HepG2 (cell line): Measurements from ENCODE around the gene HNRNPA1. TPM values are rescaled to one million over a fixed set of nuclear protein-coding genes. Genes with fewer than 3 reads are reported as not detected.

Source experiments
- ATAC-seq: fragments of 200-7000 bp; cut with Tn5 transposase; 3 replicates; pipeline ENCODE4 v1.9.1; 2020; ENCODE audit warnings: mild to moderate bottlenecking, moderate library complexity
- BruUV-seq: library from RNA; stranded (reverse); fragments of 400-500 nt; replicated peaks from 2 replicates; lab custom pipeline; 2021; lab: Mats Ljungman, UMichigan
- CTCF ChIA-PET: fragments of 300-600 bp; formaldehyde crosslinking; extraction: SDS; loops from one replicate; lab custom pipeline; 2021; ENCODE audit warnings: low total read pairs, inconsistent platforms, low intra/inter-chr PET ratio; lab: Yijun Ruan, JAX
- POLR2A ChIA-PET: fragments of 350-600 bp; sonication (Branson Sonifier 250); formaldehyde crosslinking; loops from one replicate; lab custom pipeline; 2020; ENCODE audit warnings: antibody characterized with exemption, inconsistent platforms; lab: Yijun Ruan, JAX
- DNase-seq: peaks from one replicate; pipeline ENCODE4 v3.0.0-alpha.2; 2015; ENCODE audit warnings: low spot score
- FAIRE-seq: peaks from 3 replicates; lab custom pipeline; 2011; peaks lifted over from hg19 to GRCh38; lab: Jason Lieb, UNC
- H2AFZ ChIP-seq: one replicate; pipeline ENCODE4 v1.6.1; 2011; ENCODE audit warnings: low read length, inconsistent platforms
- H3K27ac ChIP-seq: fragments of 300-600 bp; 3 replicates; pipeline ENCODE4 v1.8.0; 2011; ENCODE audit warnings: mixed run types, mild to moderate bottlenecking, mixed read lengths, low read length, inconsistent platforms; ENCODE audit not compliant: insufficient read depth; ENCODE audit errors: extremely low read length
- H3K27me3 ChIP-seq, 2 experiments: fragments of 200-600 bp in 1 of 2; 2 replicates in 1 of 2; 3 replicates in 1 of 2; pipeline versions ENCODE4 v1.6.0 to v1.8.0; 2011; ENCODE audit warnings: low read length in 2 of 2, mild to moderate bottlenecking in 2 of 2, moderate library complexity in 2 of 2, inconsistent platforms in 1 of 2; ENCODE audit not compliant: insufficient read depth in 2 of 2, control insufficient read depth in 1 of 2
- H3K36me3 ChIP-seq, 2 experiments: fragments of 200-600 bp in 1 of 2; replicated peaks in 1 of 2; 2 replicates in 1 of 2; 3 replicates in 1 of 2; pipeline versions ENCODE4 v1.5.1 to v1.8.0; 2011; ENCODE audit warnings: low read length in 2 of 2, inconsistent platforms in 1 of 2; ENCODE audit not compliant: insufficient read depth in 2 of 2, control insufficient read depth in 1 of 2
- H3K4me1 ChIP-seq: 2 replicates; pipeline ENCODE4 v1.5.1; 2012; ENCODE audit warnings: low read length, inconsistent platforms; ENCODE audit not compliant: insufficient read depth
- H3K4me2 ChIP-seq: 2 replicates; pipeline ENCODE4 v1.6.0; 2011; ENCODE audit warnings: low read depth, low read length, inconsistent platforms
- H3K4me3 ChIP-seq, 3 experiments: fragments of 200-600 bp in 1 of 3; sonication (generic), shearing (Covaris generic) in 1 of 3; replicated peaks in 1 of 3; 2 replicates each; pipeline ENCODE4 v1.5.1; 2011 to 2016; ENCODE audit warnings: low read length in 3 of 3, inconsistent platforms in 2 of 3, low read depth in 2 of 3, mild to moderate bottlenecking in 2 of 3, control low read depth in 1 of 3, mixed read lengths in 1 of 3; ENCODE audit not compliant: insufficient read depth in 1 of 3
- H3K79me2 ChIP-seq: one replicate; pipeline ENCODE4 v1.6.1; 2011; ENCODE audit warnings: low read length, inconsistent platforms; ENCODE audit not compliant: insufficient read depth
- H3K9ac ChIP-seq: 2 replicates; pipeline ENCODE4 v1.6.0; 2011; ENCODE audit warnings: mild to moderate bottlenecking, low read depth, low read length, inconsistent platforms; ENCODE audit not compliant: insufficient read depth
- H3K9me3 ChIP-seq: 2 replicates; pipeline ENCODE4 v1.5.1; 2012; ENCODE audit warnings: mild to moderate bottlenecking, low read length
- H4K20me1 ChIP-seq: 2 replicates; pipeline ENCODE4 v1.6.0; 2011; ENCODE audit warnings: inconsistent platforms, mild to moderate bottlenecking, low read length, moderate library complexity; ENCODE audit not compliant: insufficient read depth
- CBX1 ChIP-seq: IDR thresholded peaks from one replicate; pipeline ENCODE4 v1.6.1; 2016; ENCODE audit warnings: antibody characterized with exemption, low read depth
- DNMT3B ChIP-seq: conservative IDR thresholded peaks from 2 replicates; pipeline ENCODE4 v1.6.1; 2016; ENCODE audit warnings: missing biosample characterization, control low read depth
- HCFC1 ChIP-seq: fragments of 150-350 bp; IDR thresholded peaks from 2 replicates; pipeline ENCODE4 v1.6.1; 2014; ENCODE audit warnings: low read depth, low read length
- HNRNPUL1 ChIP-seq: fragments of 200-400 bp; formaldehyde crosslinking; IDR thresholded peaks from 2 replicates; pipeline ENCODE4 v1.6.1; 2017; ENCODE audit warnings: low read depth, mild to moderate bottlenecking, low read length, moderate library complexity
- MAX ChIP-seq: IDR thresholded peaks from 2 replicates; pipeline ENCODE4 v1.6.1; 2012; ENCODE audit warnings: inconsistent platforms
- SOX13 ChIP-seq, 3 experiments: fragments of 450-650 bp in 1 of 3; sonication (generic) in 1 of 3; formaldehyde crosslinking in 1 of 3; IDR thresholded peaks in 2 of 3; conservative IDR thresholded peaks in 1 of 3; 2 replicates each; pipeline versions ENCODE4 v1.5.0 to v1.6.1; 2016 to 2020; ENCODE audit warnings: antibody characterized with exemption in 1 of 3, mild to moderate bottlenecking in 1 of 3, missing compliant biosample characterization in 1 of 3, missing genetic modification reagents in 1 of 3, moderate library complexity in 1 of 3
- STAG1 ChIP-seq: sonication (generic); formaldehyde crosslinking; IDR thresholded peaks from 2 replicates; pipeline ENCODE4 v1.4.0; 2020; ENCODE audit warnings: missing genetic modification reagents
- ZBTB21 ChIP-seq: sonication (generic); formaldehyde crosslinking; IDR thresholded peaks from 2 replicates; pipeline ENCODE4 v1.4.0; 2020; ENCODE audit warnings: missing genetic modification reagents
- ZBTB44 ChIP-seq: sonication (generic); formaldehyde crosslinking; IDR thresholded peaks from 2 replicates; pipeline ENCODE4 v1.4.0; 2020; ENCODE audit warnings: missing genetic modification reagents
- ZEB1 ChIP-seq: IDR thresholded peaks from 2 replicates; pipeline ENCODE4 v1.6.1; 2012; ENCODE audit warnings: mild to moderate bottlenecking, low read depth, inconsistent platforms; ENCODE audit not compliant: insufficient replicate concordance
- ZFAT ChIP-seq: sonication (generic); formaldehyde crosslinking; conservative IDR thresholded peaks from 2 replicates; pipeline ENCODE4 v1.8.1; 2023; ENCODE audit warnings: missing genetic modification reagents, inconsistent platforms
- ZFX ChIP-seq: sonication (generic); formaldehyde crosslinking; IDR thresholded peaks from 2 replicates; pipeline ENCODE4 v1.4.0; 2020; ENCODE audit warnings: mild to moderate bottlenecking, low read depth, missing genetic modification reagents, moderate library complexity
- ZNF460 ChIP-seq: sonication (generic); formaldehyde crosslinking; IDR thresholded peaks from 2 replicates; pipeline ENCODE4 v1.5.1; 2020; ENCODE audit warnings: missing genetic modification reagents, mild to moderate bottlenecking, borderline replicate concordance
- ZNF512B ChIP-seq: sonication (generic); formaldehyde crosslinking; IDR thresholded peaks from 2 replicates; pipeline ENCODE4 v1.5.1; 2020; ENCODE audit warnings: missing genetic modification reagents, mild to moderate bottlenecking, borderline replicate concordance
- ZNF670 ChIP-seq: sonication (generic); formaldehyde crosslinking; IDR thresholded peaks from 2 replicates; pipeline ENCODE4 v1.8.0; 2022; ENCODE audit warnings: mild to moderate bottlenecking, missing genetic modification reagents, borderline replicate concordance
- ZNF703 ChIP-seq: sonication (generic); formaldehyde crosslinking; IDR thresholded peaks from 2 replicates; pipeline ENCODE4 v1.5.1; 2020; ENCODE audit warnings: missing genetic modification reagents, mild to moderate bottlenecking, moderate library complexity, borderline replicate concordance
- ZNF746 ChIP-seq: sonication (generic); formaldehyde crosslinking; IDR thresholded peaks from 2 replicates; pipeline ENCODE4 v1.8.0; 2022; ENCODE audit warnings: mild to moderate bottlenecking, missing genetic modification reagents
- ZNF83 ChIP-seq: sonication (generic); formaldehyde crosslinking; IDR thresholded peaks from 2 replicates; pipeline ENCODE4 v1.4.0; 2020; ENCODE audit warnings: missing genetic modification reagents, mild to moderate bottlenecking, borderline replicate concordance
- ZSCAN30 ChIP-seq: sonication (generic); formaldehyde crosslinking; IDR thresholded peaks from 2 replicates; pipeline ENCODE4 v1.5.0; 2020; ENCODE audit warnings: mild to moderate bottlenecking, missing genetic modification reagents
- WGBS: methylation state at CpG from one replicate; pipeline ENCODE4 v1.1.6; 2017; ENCODE audit warnings: low lambda C conversion rate; 5-methylcytosine and 5-hydroxymethylcytosine counted together
- in situ Hi-C: cut with HindIII; loops from 2 replicates; pipeline ENCODE4 v1.10.0; 2017; ENCODE audit warnings: low pct_unique_long_range_greater_than_20kb; ENCODE audit not compliant: extremely low pct_ligation_motif_present
- intact Hi-C: fragments of 100-400 bp; cut with micrococcal nuclease; formaldehyde crosslinking; loops from one replicate; pipeline ENCODE4 v1.10.0; 2022; ENCODE audit not compliant: unreplicated experiment
- polyA plus RNA-seq, 8 experiments: library from polyadenylated mRNA; depleted of rRNA in 3 of 8; stranded (reverse) in 7 of 8; unstranded in 1 of 8; fragments of >200 nt; fragmentation: Illumina TruSeq in 4 of 8; extraction: Trizol in 4 of 8; gene quantifications; 2 replicates each; pipeline versions ENCODE4 v1.2.1 to v1.2.3, GENCODE V29; 2011 to 2016; ENCODE audit warnings: low read depth in 4 of 8, missing spikeins in 1 of 8, mixed read lengths in 1 of 8; ENCODE audit not compliant: insufficient read depth in 1 of 8
- total RNA-seq, 5 experiments: library from RNA; depleted of rRNA; stranded (reverse); fragments of >200 nt; fragmentation: Illumina TruSeq; extraction: Trizol; gene quantifications; 2 replicates each; pipeline ENCODE4 v1.2.3, GENCODE V29; 2016; ENCODE audit warnings: low read depth in 1 of 5

The HNRNPA1 gene
- total and polyA plus RNA-seq, 2 of the 13 experiments (the other 11 are each of a cell fraction or from before 2014, with no cell fraction given), result 535 to 1,820 TPM

- CTCF ChIA-PET, result no interaction called here
- in situ Hi-C loops, result no loop called here
- H3K9me3 ChIP-seq, result no peaks in the 10 kb centered on the region
- BruUV-seq, result no TSS peak
- POLR2A ChIA-PET, result interaction anchor here (0.6 to 14.6 kb wide), 10 partner anchors 9 to 58 kb away, joined by 3 to 176 read pairs (median 10); partner anchors contain the start of genes CBX5, COPZ1 and HNRNPA1
- ATAC-seq, result peak; percentile 87
- H3K4me1 ChIP-seq, result peaks cover 82% of the 10 kb centered on the region
- peak within 1 kb of the TSS; percentile 91 for H3K27ac ChIP-seq
- H3K79me2 ChIP-seq, result peaks cover 4% of the 10 kb centered on the region
- peak within 1 kb of the TSS; percentile 79 for H3K9ac ChIP-seq
- H2AFZ ChIP-seq, result peak within 1 kb of the TSS; percentile 76
- intact Hi-C loops, result no loop called here
- no peak for FAIRE-seq
- no peaks in the 10 kb centered on the region for H3K27me3 ChIP-seq
- WGBS, result 2% methylated on average over 16 of the region's 26 CpGs
- H3K4me3 ChIP-seq, result peak within 1 kb of the TSS; percentile 56 to 78 (median 63)
- DNase-seq, result peak; percentile 58
- peak within 1 kb of the TSS; percentile 97 for H3K4me2 ChIP-seq
- H3K36me3 ChIP-seq, result no peaks in the 10 kb centered on the region
- no peaks in the 10 kb centered on the region for H4K20me1 ChIP-seq
- TF ChIP-seq ZEB1 (peak; percentile 92), ZBTB44 (CRISPR knock-in tag) (no peak), ZNF83 (CRISPR knock-in tag) (no peak), ZFAT (CRISPR knock-in tag) (no peak), STAG1 (no peak), ZNF670 (CRISPR knock-in tag) (no peak), HCFC1 (no peak), ZNF512B (CRISPR knock-in tag) (no peak), ZNF746 (CRISPR knock-in tag) (no peak; the same call in 1 of the 2 replicates), CBX1 (peak; percentile 58), ZSCAN30 (CRISPR knock-in tag) (no peak), MAX (peak; percentile 66; the same call in 1 of the 2 replicates), ZBTB21 (no peak), SOX13 (IDR thresholded peaks at IDR 0.05) (no peak), SOX13 (CRISPR knock-in tag; conservative IDR thresholded peaks at IDR 0.05 in 1 of 2, IDR thresholded peaks at IDR 0.05 in 1 of 2) (no peak), ZNF460 (CRISPR knock-in tag) (no peak; the same call in 1 of the 2 replicates), HNRNPUL1 (no peak), ZFX (CRISPR knock-in tag) (no peak), DNMT3B (CRISPR knock-in tag) (no peak), ZNF703 (CRISPR knock-in tag) (no peak)
Observed at GRCh38 chr12:54300732-54301427, 20.4 kb downstream of the HNRNPA1 start, which contains the start of gene NFE2. Gene NFE2 (minus strand): TSS chr12:54301015. CDS start chr12:54295248, 5,767 bp downstream.
